ENCODE results near the gene NLRC4.
A peak's percentile ranks its signal among the peaks of the same experiment; 100 is the strongest.
"Not testable (repeated sequence)": the region's sequence is repeated elsewhere in the genome, so short reads cannot be mapped to it uniquely, and the experiment has no call there.

NLRC4 gene, protein sequence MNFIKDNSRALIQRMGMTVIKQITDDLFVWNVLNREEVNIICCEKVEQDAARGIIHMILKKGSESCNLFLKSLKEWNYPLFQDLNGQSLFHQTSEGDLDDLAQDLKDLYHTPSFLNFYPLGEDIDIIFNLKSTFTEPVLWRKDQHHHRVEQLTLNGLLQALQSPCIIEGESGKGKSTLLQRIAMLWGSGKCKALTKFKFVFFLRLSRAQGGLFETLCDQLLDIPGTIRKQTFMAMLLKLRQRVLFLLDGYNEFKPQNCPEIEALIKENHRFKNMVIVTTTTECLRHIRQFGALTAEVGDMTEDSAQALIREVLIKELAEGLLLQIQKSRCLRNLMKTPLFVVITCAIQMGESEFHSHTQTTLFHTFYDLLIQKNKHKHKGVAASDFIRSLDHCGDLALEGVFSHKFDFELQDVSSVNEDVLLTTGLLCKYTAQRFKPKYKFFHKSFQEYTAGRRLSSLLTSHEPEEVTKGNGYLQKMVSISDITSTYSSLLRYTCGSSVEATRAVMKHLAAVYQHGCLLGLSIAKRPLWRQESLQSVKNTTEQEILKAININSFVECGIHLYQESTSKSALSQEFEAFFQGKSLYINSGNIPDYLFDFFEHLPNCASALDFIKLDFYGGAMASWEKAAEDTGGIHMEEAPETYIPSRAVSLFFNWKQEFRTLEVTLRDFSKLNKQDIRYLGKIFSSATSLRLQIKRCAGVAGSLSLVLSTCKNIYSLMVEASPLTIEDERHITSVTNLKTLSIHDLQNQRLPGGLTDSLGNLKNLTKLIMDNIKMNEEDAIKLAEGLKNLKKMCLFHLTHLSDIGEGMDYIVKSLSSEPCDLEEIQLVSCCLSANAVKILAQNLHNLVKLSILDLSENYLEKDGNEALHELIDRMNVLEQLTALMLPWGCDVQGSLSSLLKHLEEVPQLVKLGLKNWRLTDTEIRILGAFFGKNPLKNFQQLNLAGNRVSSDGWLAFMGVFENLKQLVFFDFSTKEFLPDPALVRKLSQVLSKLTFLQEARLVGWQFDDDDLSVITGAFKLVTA

DNA sequence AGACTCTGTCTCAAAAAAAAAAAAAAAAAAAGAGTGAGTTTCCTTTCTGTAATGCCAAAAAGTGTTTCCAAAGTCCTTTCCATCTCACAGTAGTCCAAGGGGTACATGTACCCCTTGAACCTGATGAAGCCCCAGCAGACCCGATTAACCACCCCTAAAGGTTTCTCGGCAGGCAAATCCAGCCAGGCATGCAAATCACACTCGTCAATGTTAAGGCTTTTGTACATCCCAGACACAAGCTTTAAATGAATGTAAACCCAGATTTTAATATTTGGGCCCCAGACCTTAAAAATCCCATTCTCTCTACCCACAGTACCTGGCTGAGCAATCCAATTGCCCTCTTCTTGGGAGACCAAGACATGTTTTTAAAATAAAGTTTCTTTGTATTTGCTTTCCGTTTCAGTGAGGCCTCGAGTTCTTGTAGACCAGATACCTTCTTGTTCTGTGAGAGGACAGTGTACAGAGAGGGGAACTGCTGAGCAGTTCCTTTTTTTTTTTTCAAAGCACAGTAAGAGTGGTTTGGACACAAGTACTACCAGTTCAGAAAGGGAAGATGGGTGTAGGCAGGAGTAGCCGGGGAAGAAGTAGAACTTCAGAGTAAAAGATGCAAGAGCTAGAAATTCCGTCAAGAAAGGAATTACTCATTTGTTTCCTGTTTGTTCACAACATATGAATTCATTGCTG, at the start of gene NLRC4:
TSS of gene NLRC4 (minus strand) at position 465 of the 684 bp plus-strand sequence. CDS start 8,111 bp downstream, outside the sequence.
- DNase-seq = no peak

DNA sequence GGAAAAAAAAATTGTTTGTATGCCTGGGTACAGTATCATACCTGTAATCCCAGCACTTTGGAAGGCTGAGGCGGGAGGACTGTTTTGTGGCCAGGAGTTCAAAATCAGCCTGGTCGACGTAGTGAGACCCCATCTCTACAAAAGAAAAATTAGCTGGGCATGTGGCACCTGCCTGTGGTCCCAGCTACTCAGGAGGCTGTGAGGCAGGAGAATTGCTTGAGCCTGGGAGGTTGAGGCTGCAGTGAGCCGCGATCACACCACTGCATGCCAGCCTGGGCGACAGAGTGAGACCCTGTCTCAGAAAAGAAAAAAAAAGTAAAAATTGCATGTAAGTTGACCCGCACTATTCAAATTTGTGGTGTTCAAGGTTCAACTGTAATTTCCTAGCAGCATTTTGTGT, 45.9 kb upstream of the NLRC4 start:
- no peak for DNase-seq

DNA sequence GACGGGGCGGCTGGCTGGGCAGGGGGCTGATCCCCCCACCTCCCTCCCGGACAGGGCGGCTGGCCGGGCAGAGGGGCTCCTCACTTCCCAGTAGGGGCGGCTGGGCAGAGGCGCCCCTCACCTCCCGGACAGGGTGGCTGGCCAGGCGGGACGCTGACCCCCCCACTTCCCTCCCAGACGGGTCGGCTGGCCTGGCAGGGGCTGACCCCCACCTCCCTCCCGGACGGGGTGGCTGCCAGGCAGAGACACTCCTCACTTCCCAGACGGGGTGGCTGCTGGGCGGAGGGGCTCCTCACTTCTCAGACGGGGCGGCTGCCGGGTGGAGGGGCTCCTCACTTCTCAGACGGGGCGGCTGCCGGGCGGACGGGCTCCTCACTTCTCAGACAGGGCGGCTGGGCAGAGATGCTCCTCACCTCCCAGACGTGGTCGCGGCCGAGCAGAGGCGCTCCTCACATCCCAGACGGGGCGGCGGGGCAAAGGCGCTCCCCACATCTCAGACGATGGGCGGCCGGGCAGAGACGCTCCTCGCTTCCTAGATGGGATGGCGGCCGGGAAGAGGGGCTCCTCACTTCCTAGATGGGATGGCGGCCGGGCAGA, 29.4 kb upstream of the NLRC4 start:
- DNase-seq = not testable (repeated sequence)

DNA sequence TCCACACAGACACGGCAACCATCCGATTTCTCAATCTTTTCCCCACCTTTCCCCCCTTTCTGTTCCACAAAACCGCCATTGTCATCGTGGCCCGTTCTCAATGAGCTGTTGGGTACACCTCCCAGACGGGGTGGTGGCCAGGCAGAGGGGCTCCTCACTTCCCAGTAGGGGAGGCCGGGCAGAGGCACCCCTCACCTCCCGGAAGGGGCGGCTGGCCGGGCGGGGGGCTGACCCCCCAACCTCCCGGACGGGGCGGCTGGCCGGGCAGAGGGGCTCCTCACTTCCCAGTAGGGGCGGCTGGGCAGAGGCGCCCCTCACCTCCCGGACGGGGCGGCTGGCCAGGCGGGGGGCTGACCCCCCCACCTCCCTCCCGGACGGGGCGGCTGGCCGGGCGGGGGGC, 28.8 kb upstream of the NLRC4 start:
- DNase-seq = not testable (repeated sequence)

DNA sequence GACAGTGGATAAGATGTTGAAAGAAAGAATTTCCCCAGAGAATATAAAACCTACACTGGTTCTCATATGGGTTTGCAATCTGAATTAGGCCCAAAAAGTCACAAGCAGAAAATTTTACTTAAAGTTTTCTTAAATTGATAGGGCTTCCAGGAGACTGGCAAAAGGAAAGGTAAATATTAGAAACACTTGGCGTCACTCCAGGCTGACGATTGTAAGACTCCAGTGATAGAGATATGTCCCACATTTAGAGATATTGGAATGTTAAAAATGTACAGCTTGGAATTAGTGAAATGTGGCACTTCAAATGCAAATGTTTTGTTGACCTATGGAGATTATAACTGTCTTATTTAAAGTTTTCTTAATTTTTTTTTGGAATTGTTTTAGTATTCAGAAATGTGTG, 27.1 kb upstream of the NLRC4 start:
- DNase-seq = no peak

DNA sequence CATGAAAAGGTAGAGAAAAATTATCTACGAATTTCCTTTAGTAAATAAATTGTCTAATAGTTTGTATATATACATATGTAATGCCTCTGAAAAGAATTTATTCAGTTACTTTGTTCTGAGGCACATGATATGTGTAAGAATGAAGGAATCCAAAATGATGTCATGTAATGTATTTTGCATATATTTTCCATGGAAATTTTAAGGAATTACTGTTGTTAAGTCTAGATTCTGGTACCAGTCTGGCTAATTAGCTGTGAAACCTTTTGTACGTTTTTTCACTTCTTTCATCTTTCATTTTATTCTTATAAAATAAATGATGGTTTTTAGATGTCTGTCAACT, 25.3 kb upstream of the NLRC4 start:
- DNase-seq = no peak

DNA sequence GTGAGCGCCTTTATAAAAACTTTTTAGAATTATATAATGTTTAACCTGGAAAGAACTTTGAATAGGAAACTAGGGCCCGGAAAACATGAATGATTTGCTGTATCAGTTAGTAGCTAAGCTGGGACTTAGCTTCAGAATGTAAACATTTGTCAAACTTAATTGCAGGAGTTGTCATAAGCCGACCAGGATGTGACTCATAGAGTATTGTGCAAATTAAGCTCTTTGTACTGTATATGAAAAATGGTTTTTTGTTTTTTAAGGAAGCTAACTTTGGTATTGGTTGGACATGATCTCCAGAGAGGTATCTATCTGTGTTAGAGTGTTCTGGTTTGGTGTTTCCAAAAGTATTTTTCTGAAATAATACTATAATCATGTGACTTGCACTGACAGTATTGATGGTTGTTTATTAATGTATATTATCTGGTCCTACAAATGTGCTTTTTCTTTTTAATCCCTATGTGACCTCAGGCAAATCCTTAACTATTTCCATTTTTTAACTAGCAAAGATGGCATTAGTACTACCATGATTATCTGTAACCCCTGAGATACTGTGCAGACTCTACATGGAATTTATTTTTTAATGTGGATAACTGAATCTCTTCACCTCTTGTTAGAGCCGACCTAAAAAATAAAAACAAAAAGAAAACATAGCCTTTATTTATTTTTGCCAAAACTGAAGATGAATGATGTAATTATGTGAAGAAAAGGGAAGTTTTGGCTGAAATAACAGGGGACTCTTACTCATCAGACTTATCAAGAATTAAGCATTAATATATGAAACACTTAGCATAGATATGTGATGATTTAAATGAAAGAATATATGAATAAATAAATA, 24.7 kb upstream of the NLRC4 start:
- DNase-seq = peak; percentile 69

DNA sequence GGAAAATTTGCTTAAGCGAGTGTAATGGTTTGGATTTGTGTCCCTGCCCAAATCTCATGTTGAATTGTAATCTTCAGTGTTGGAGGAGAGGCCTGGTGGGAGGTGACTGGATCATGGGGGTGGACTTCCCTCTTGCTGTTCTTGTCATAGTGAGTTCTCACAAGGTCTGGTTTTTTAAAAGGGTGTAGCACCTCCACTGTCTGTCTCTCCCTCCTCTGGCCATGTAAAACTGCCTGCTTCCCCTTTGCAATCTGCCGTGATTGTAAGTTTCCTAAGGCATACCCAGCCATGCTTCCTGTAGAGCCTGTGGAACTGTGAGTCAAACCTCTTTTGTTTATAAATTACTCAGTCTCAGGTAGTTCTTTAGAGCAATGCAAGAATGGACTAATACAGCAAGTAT, 19.6 kb upstream of the NLRC4 start:
- DNase-seq = no peak

DNA sequence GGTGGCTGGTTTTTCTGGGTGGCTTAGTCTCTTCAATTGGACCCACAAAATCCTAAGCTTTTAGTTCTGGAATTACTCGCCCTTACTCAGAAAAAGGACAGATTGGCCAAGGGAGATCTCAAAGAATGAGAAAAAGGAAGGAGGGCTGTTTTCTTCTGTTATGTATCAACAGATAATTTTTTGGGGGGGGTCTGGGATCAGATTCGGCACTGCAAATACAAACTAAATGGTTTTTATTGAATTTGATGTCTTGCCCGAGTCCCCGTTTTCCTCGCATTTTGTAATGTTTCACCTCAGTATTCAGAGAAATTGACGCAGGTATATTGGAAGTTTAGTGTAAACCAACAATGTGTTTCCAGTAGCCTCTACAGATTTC, 13.8 kb upstream of the NLRC4 start:
- DNase-seq = no peak

DNA sequence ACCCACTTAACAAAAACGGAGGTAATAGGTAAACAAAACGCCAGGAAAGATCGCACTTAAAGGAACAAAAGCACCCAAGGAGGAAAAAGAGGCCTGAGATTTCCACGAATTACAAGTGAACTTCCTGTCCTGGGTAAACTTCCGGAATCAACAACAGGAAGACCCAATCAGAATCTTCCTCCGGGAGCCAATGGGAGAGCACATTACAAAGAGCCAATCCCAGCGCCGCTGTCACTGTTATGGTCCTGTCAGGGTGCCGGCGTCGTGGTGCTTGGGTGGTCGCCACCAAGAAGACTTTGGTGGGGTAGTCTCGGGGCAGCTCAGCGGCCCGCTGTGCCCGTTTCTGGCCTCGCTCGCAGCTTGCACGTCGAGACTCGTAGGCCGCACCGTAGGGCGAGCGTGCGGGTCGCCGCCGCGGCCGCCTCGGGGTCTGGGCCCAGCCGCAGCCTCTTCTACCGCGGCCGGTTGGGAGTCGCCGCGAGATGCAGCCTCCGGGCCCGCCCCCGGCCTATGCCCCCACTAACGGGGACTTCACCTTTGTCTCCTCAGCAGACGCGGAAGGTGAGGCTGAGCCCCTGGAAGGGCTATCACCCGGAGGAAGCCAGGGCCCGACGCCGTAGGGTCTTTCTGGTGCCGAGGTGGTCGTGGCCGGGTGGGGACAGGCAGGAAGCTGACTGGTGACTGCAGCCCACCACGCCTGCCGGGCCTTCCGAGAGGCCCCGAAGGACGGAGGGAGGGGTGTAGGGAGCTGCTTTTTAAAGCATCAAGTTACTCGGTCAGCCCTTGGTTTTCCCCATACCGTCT, 13.2 kb upstream of the NLRC4 start, which contains the start of gene YIPF4:
TSS of gene YIPF4 (plus strand) at position 231 of the 804 bp plus-strand sequence. CDS start at position 483, 252 bp downstream.
- DNase-seq = peak; percentile 92

DNA sequence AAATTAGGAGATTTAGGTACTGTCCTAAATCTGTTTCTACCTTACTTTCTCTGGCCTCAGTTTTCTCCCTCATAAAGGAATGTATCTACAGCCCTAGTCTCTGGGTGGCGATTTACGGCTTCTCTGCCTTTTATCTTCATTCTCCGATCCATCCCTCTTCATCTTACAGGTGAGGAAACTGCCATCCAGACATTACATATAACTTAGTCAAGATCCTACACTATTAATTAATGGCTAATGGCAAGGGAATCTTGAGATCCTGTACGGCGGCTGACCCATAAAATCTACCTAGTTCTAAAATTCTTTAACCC, 12.6 kb upstream of the NLRC4 start:
- DNase-seq = no peak

DNA sequence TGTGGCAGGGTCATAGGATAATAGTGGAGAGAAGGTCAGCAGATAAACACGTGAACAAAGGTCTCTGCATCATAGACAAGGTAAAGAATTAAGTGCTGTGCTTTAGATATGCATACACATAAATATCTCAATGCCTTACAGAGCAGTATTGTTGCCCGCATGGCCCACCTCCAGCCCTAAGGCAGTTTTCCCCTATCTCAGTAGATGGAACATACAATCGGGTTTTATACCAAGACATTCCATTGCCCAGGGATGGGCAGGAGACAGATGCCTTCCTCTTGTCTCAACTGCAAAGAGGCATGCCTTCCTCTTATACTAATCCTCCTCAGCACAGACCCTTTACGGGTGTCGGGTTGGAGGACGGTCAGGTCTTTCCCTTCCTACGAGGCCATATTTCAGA, 11.1 kb upstream of the NLRC4 start:
- DNase-seq = not testable (repeated sequence)

DNA sequence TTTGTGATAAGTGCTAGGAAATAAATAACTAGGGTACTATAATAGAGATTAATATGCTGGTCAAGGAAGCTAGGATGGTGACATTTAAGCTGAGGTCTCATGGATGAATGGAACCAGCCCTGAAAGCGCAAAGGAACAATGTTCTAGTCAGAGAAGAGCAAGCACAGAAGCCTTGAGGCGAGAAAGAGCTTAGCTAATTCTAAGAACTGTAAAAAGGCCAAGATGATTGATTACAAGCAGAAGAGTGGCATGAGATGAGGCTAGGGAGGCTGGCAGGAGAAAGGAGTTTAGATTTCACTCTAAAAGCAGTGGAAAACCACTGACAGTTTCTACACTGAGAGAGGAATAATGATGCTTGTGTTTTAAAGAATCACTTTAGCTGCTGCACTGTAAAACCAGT, 9.6 kb upstream of the NLRC4 start:
- DNase-seq = no peak

DNA sequence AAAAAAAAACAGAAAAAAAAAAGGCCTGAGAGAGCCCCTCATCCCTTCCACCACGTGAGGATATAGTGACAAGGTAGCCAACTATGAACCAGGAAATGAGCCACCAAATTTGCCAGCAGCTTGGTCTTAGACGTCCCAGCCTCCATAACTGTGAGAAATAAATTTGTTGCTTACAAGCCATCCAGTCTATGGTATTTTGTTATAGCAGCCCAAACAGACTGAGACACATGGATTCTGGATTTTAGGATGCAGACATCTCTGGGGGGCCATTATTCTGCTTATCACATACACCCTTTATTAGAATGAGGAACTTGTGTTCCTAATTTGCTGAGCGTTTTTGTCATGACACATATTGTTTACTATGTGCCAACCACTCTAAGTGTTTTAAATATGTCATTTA, 7.6 kb upstream of the NLRC4 start:
- DNase-seq = no peak

DNA sequence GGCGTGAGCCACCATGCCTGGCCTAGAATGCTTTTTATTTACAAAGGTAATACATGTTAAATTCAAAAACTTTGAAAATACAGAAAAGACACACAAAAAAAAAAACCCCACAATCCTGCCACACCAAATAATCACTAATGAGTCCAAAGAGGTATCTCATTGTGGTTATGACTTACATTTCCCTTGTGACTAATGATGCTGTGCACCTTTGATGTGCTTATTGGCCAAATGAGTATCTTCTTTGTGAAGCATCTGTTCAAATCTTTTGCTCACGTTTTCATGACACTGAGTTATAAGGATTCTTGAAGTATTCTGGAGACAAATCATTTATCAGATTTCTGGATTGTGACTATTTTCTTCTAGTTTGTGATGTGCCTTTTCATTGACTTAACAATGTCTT, 6.4 kb upstream of the NLRC4 start:
- DNase-seq = no peak

DNA sequence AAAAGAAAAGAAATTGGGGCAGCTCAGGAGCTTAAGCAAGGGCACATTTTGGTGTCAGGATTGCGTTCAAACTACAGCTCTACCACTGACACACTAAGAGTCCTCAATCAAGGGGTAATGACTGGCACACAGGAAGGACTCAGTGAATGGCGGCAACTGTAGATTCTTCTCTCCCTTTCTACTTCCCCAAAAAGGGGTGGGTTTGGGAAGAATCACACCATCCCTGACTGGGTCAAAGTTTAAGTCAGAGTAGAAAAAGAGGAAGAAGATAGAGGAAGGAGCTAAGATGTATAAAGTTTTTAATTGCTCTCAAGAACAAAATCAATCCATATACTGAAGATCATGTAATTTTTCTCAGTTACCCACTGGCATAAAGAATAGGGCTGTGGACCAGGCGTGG, 2.6 kb downstream of the NLRC4 start:
- no peak for DNase-seq

DNA sequence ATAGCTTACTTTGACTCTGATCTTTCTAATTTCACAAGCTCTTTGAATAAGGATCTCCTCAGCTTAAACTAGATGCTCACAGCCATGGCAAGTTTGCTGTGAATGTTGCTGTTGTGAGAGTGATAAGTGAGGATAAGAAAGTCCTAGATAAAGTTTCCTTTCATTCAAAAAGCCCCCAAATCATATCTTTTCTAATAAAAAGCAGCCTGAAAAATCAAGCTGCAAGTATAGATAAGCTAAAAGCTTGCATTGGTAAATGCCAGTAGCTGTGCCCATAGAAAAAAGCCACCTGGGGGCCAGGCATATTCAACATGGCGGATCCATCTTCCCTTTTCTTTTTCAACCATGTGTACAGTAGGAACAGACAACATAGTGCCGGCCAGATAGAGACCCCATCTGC, 4.3 kb downstream of the NLRC4 start:
- DNase-seq = no peak

DNA sequence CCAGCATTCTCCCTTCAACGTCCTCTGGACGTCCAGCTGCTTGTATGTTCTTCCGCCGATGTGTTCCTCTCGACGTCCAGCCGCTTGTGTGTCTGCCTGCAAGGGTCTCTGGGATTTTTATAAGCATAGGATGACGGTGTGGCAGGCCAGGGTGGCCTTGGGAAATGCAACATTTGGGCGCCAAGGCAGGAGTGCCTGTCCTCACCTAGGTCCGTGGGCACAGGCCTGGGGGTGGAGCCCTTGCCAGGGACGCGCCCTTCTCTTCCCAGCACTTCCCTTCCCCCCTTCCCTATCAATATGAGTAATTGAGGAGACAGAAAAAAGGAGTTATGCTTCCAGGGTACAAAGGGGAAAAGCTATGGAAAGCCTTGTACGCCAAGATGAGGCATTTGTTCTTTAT, 6.4 kb downstream of the NLRC4 start:
- DNase-seq = no peak

DNA sequence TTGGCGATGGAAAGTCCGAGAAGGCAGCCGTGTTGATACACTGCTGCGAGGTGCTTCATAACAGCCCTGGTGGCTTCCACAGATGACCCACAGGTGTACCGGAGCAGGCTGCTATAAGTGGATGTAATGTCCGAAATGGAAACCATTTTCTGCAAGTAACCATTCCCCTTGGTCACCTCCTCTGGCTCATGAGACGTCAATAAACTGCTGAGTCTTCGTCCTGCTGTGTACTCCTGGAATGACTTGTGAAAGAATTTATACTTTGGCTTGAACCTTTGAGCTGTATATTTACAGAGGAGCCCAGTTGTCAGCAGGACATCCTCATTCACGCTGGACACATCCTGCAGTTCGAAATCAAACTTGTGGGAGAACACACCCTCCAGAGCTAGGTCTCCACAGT, 14.4 kb downstream of the NLRC4 start:
- DNase-seq = no peak

DNA sequence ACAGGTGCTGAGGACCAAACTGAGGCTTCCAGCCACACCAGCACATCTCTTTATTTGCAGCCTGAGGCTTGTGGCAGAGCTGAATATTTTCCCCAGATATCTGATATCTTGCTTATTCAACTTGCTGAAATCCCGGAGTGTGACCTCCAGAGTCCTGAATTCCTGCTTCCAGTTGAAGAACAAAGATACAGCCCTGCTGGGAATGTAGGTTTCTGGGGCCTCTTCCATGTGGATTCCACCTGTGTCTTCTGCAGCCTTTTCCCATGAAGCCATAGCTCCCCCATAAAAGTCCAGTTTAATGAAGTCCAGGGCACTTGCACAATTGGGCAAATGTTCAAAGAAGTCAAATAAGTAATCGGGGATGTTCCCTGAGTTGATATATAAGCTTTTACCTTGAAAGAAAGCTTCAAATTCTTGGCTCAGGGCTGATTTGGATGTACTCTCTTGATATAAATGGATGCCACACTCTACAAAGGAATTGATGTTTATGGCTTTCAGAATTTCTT, 14.9 kb downstream of the NLRC4 start:
- no peak for DNase-seq

DNA sequence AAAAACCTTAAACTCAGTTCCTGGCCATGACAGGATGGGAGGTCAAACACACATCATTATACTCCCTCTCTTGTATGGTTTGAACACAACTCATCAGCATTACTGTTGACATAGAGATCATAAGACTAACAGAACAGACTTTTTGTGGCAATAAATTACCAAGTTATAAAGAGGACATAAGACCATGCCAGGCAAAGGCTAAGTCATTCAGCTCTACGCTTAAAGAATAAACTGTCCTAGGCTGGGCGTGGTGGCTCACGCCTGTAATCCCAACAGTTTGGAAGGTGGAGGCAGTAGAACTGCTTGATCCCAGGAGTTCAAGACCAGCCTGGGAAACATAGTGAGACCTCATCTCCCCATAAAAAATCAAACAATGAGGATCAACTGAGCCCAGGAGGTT, 16.4 kb downstream of the NLRC4 start:
- no peak for DNase-seq

All from EL (cell line).